OCI-LY3 (cell line): ENCODE measurements around the gene KRT74.

Experiments
- H2AFZ ChIP-seq: fragments of 200-600, 300-600 bp; shearing (Covaris generic); 2 replicates; pipeline ENCODE4 v1.6.0; 2014; ENCODE audit warnings: antibody characterized with exemption, low read depth, low read length
- H3K27ac ChIP-seq: fragments of 200-600, 300-600 bp; sonication (generic); 2 replicates; pipeline ENCODE4 v1.5.1; 2014; ENCODE audit warnings: mild to moderate bottlenecking, low read length, moderate library complexity, mixed read lengths
- H3K27me3 ChIP-seq: fragments of 200-600, 300-600 bp; sonication (generic); 2 replicates; pipeline ENCODE4 v1.6.1; 2014; ENCODE audit warnings: low read depth, low read length, mixed read lengths
- H3K36me3 ChIP-seq: fragments of 200-600, 300-600 bp; sonication (generic); replicated peaks from 2 replicates; pipeline ENCODE3; 2014; ENCODE audit warnings: low read depth, low read length, mixed read lengths
- H3K4me1 ChIP-seq: fragments of 300-600, 200-600 bp; sonication (generic); 2 replicates; pipeline ENCODE4 v1.6.1; 2014; ENCODE audit warnings: low read length, mixed read lengths
- H3K4me2 ChIP-seq: fragments of 200-600, 300-600 bp; sonication (generic); 2 replicates; pipeline ENCODE4 v1.6.1; 2014; ENCODE audit warnings: low read length, mixed read lengths
- H3K4me3 ChIP-seq: fragments of 300-600, 200-600 bp; sonication (generic); 2 replicates; pipeline ENCODE4 v1.5.1; 2014; ENCODE audit warnings: antibody characterized with exemption, mild to moderate bottlenecking, low read length, moderate library complexity
- H3K79me2 ChIP-seq: fragments of 300-600, 200-600 bp; shearing (Covaris generic); 2 replicates; pipeline ENCODE4 v1.6.1; 2014; ENCODE audit warnings: mild to moderate bottlenecking, low read length, mixed read lengths
- H3K9ac ChIP-seq: fragments of 300-600, 200-600 bp; shearing (Covaris generic); 2 replicates; pipeline ENCODE4 v1.6.0; 2014; ENCODE audit warnings: mild to moderate bottlenecking, low read length, moderate library complexity
- H3K9me3 ChIP-seq: fragments of 200-600, 300-600 bp; shearing (Covaris generic); 2 replicates; pipeline ENCODE4 v1.6.1; 2014; ENCODE audit warnings: low read length, mixed read lengths; ENCODE audit not compliant: insufficient read depth
- H4K20me1 ChIP-seq: fragments of 200-600, 300-600 bp; sonication (generic); 2 replicates; pipeline ENCODE4 v1.6.1; 2016; ENCODE audit warnings: low read length, mixed read lengths; ENCODE audit not compliant: insufficient read depth
- CTCF ChIP-seq: fragments of 200-600, 300-600 bp; sonication (generic); IDR thresholded peaks from 2 replicates; pipeline ENCODE4 v1.5.1; 2014; ENCODE audit warnings: antibody characterized with exemption, low read length, low read depth
- EZH2phosphoT487 ChIP-seq: fragments of 200-600 bp; shearing (Covaris generic); IDR thresholded peaks from 2 replicates; pipeline ENCODE4 v1.6.1; 2018; ENCODE audit warnings: antibody characterized with exemption, mixed run types, low read depth

The KRT74 gene

DNA sequence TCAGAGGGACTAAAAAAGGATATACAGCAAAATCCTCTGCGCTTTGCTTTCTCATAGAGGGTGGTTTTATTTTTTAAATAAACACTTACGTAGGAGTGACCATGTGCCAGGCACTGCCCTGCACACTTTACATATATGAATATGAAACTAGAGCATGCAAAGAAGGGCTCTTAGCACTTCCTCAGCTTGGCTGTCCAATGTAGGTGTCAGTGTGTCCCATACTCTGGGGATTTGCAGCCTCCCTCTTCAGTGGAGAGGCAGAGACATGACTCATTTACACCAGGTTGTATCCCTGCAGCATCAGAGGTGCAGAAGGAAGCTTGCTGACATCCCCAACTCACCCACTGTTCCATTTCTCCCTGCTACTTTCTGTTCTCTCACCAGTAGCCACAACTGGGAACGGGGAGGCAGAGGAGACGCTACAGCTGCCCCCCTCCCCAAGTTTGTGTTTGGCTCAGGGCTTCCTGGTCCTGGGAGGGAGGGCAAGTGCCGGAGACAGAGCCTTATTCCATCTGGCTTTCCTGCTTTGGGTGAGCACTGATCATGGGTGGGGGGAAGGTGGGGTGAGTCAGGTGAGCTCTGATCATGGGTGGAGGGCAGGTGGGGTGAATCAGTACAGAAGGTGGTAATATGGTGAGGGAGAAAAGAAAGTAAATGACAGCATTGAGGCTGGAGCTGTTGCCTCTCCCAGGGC, 48.6 kb downstream of the KRT74 start:
- TF ChIP-seq CTCF: no peak
- no peak for TF ChIP-seq EZH2phosphoT487
- Histone ChIP-seq H3K4me2 (peak overlapping the region; percentile 64), H3K36me3 (no peaks in the 10 kb centered on the region), H3K9ac (peak overlapping the region; percentile 32), H2AFZ (no peak overlapping the region), H3K9me3 (no peaks in the 10 kb centered on the region), H3K4me1 (peaks cover 70% of the 10 kb centered on the region), H4K20me1 (no peaks in the 10 kb centered on the region), H3K27ac (peak overlapping the region; percentile 65), H3K4me3 (peak overlapping the region; percentile 39), H3K79me2 (no peaks in the 10 kb centered on the region), H3K27me3 (peaks cover 1% of the 10 kb centered on the region; the same call in 1 of the 2 replicates)

DNA sequence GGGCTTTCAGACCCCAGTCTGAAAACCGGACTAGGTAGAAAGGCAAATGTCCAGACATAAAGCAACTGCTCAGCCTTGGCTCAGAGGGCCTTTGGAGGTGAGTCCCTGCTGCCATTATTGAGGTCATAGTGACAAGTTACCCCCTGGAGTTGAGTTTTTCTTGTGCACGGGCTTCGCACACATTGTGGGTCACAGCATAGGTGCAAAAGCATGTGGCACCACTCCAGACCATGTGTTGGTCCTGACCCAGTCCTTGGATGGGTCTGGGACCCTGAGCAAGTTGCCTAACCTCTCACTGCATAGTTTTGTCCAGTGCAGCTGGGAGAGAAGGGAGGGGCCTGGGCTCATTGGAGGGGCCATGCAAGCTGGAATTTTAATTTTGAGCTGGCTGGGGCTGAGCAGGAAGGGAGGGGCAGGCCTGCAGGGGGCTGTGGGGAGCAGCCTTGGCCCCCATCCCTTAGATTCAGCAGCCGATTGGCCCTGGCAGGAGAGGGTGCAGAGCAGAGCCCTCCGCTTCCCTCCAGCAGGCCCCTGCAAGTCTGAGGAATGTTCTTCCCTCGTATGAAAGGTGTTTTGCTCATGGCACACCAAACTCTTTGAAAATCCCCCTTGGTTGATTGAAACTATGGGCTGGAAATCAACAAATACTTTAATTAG, 49.3 kb downstream of the KRT74 start:
- Histone ChIP-seq H3K79me2 (no peaks in the 10 kb centered on the region), H3K36me3 (no peaks in the 10 kb centered on the region), H2AFZ (no peak overlapping the region), H3K9me3 (no peaks in the 10 kb centered on the region), H3K4me1 (peaks cover 73% of the 10 kb centered on the region), H3K27me3 (peaks cover 3% of the 10 kb centered on the region; the same call in 1 of the 2 replicates), H3K4me2 (peak overlapping the region; percentile 64), H3K27ac (peak overlapping the region; percentile 65), H3K9ac (no peak overlapping the region), H4K20me1 (no peaks in the 10 kb centered on the region), H3K4me3 (0 out of 2 replicates have a peak overlapping the region, but pooled peaks have one; percentile 6)
- TF ChIP-seq CTCF: no peak
- no peak for TF ChIP-seq EZH2phosphoT487

DNA sequence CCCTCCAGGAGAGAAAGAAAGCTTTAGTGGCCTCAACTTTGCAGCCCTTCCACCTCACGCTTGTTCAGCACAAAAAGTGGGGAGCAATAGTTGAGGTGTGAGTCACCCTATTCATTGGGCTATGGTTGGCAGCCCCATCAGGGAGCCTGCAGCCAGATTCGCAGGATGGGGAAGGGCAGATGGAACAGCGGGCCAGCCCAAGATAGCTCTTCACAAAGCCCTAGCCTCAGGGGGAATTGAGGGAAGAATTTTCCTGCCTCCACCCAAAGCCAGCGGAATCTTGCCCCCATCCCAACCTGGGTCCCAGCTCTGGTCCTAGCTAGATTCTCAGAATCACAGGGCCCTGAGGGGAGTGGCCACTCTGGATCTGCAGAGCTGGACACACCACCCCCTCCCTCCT, 49.8 kb downstream of the KRT74 start:
- no peak overlapping the region for H3K4me3 ChIP-seq
- H3K4me2 ChIP-seq: peak overlapping the region; percentile 64; the same call in 1 of the 2 replicates
- peaks cover 3% of the 10 kb centered on the region; the same call in 1 of the 2 replicates for H3K27me3 ChIP-seq
- no peaks in the 10 kb centered on the region for H3K79me2 ChIP-seq
- TF ChIP-seq CTCF (no peak), EZH2phosphoT487 (no peak)
- H4K20me1 ChIP-seq: no peaks in the 10 kb centered on the region
- H3K9ac ChIP-seq: no peak overlapping the region
- H3K27ac ChIP-seq: peak overlapping the region; percentile 65; the same call in 1 of the 2 replicates
- H3K9me3 ChIP-seq: no peaks in the 10 kb centered on the region
- no peak overlapping the region for H2AFZ ChIP-seq
- peaks cover 73% of the 10 kb centered on the region for H3K4me1 ChIP-seq
- no peaks in the 10 kb centered on the region for H3K36me3 ChIP-seq

GRCh38 chr12:52522346-52523011, 51.2 kb downstream of the KRT74 start:
- H4K20me1 ChIP-seq: no peaks in the 10 kb centered on the region
- no peaks in the 10 kb centered on the region for H3K9me3 ChIP-seq
- H2AFZ ChIP-seq: no peak overlapping the region
- peaks cover 3% of the 10 kb centered on the region; the same call in 1 of the 2 replicates for H3K27me3 ChIP-seq
- peak overlapping the region; percentile 72 for H3K4me3 ChIP-seq
- H3K9ac ChIP-seq: peak overlapping the region; percentile 16
- H3K4me1 ChIP-seq: peaks cover 73% of the 10 kb centered on the region
- no peaks in the 10 kb centered on the region for H3K36me3 ChIP-seq
- H3K27ac ChIP-seq: peak overlapping the region; percentile 63; the same call in 1 of the 2 replicates
- TF ChIP-seq EZH2phosphoT487: no peak
- no peak for TF ChIP-seq CTCF
- H3K4me2 ChIP-seq: peak overlapping the region; percentile 67
- H3K79me2 ChIP-seq: no peaks in the 10 kb centered on the region
